ENCODE data around the gene CT45A9. TPM values are rescaled to one million over a fixed set of nuclear protein-coding genes. Genes with fewer than 3 reads are reported as not detected.
"Not testable (repeated sequence)": the region's sequence is repeated elsewhere in the genome, so short reads cannot be mapped to it uniquely, and the experiment has no call there.

The CT45A9 gene
- polyA plus RNA-seq (not detected in 3 replicates), polyA minus RNA-seq (not detected in 3 replicates)
- polyA plus RNA-seq (2011; ENCODE audit: low read depth): not detected
- polyA plus RNA-seq (2011; cell fraction: cytosol; rRNA removed): not detected in 2 replicates
- not detected in 2 replicates for polyA plus RNA-seq (2011; cell fraction: nucleus; rRNA removed)
- not detected in 2 replicates for polyA plus RNA-seq (2012; ENCODE audit: low replicate concordance)
- not detected for polyA minus RNA-seq (2011; cell fraction: cytosol; rRNA and poly(A)+ RNA removed)
- polyA minus RNA-seq (2011; cell fraction: nucleus; rRNA and poly(A)+ RNA removed): not detected in 2 replicates

GRCh38 chrX:135871712-135872111, at the start of gene CT45A9:
CT45A9 (minus strand) TSS chrX:135871812; CDS start chrX:135868061, 3,751 bp downstream.
- H3K9ac ChIP-seq (ENCODE audit: control insufficient read depth, extremely low read depth, insufficient read depth, low read length); H2AFZ ChIP-seq (ENCODE audit: control insufficient read depth, low read length); H3K27ac ChIP-seq (ENCODE audit: control insufficient read depth, insufficient read depth, low read length); H4K20me1 ChIP-seq (ENCODE audit: control insufficient read depth, extremely low read depth, insufficient read depth, low read length); FAIRE-seq; dilution Hi-C loops (cut with MboI; ENCODE audit: extremely low pct_ligation_motif_present, low sequenced_read_pairs); H3K36me3 ChIP-seq (ENCODE audit: control insufficient read depth in 2 of 2, extremely low read depth in 1 of 2, insufficient read depth in 2 of 2, low read length in 2 of 2); H3K4me1 ChIP-seq (ENCODE audit: control insufficient read depth, extremely low read depth, insufficient read depth, low read length); H3K9me3 ChIP-seq (ENCODE audit: control insufficient read depth, low read depth, low read length); DNase-seq (ENCODE audit: low read depth, low spot score); H3K27me3 ChIP-seq (ENCODE audit: control insufficient read depth, extremely low read depth, insufficient read depth, low read length); H3K9me1 ChIP-seq (ENCODE audit: control insufficient read depth, extremely low read depth, insufficient read depth, low read length); H3K4me3 ChIP-seq (ENCODE audit: control insufficient read depth in 2 of 3, extremely low read depth in 1 of 3, insufficient read depth in 2 of 3, low read depth in 1 of 3, low read length in 3 of 3); H3K4me2 ChIP-seq (ENCODE audit: control insufficient read depth, extremely low read depth, insufficient read depth, low read depth, low read length); H3K79me2 ChIP-seq (ENCODE audit: control insufficient read depth, insufficient read depth, low read length): not testable (repeated sequence)

GRCh38 chrX:135920516-135920915, 48.9 kb upstream of the CT45A9 start:
- H3K36me3 ChIP-seq (ENCODE audit: control insufficient read depth in 2 of 2, extremely low read depth in 1 of 2, insufficient read depth in 2 of 2, low read length in 2 of 2); dilution Hi-C loops (cut with MboI; ENCODE audit: extremely low pct_ligation_motif_present, low sequenced_read_pairs); H3K9me3 ChIP-seq (ENCODE audit: control insufficient read depth, low read depth, low read length); H3K4me2 ChIP-seq (ENCODE audit: control insufficient read depth, extremely low read depth, insufficient read depth, low read depth, low read length); DNase-seq (ENCODE audit: low read depth, low spot score); H3K9ac ChIP-seq (ENCODE audit: control insufficient read depth, extremely low read depth, insufficient read depth, low read length); H3K27ac ChIP-seq (ENCODE audit: control insufficient read depth, insufficient read depth, low read length); H3K4me1 ChIP-seq (ENCODE audit: control insufficient read depth, extremely low read depth, insufficient read depth, low read length); H3K9me1 ChIP-seq (ENCODE audit: control insufficient read depth, extremely low read depth, insufficient read depth, low read length); H2AFZ ChIP-seq (ENCODE audit: control insufficient read depth, low read length); H3K27me3 ChIP-seq (ENCODE audit: control insufficient read depth, extremely low read depth, insufficient read depth, low read length); H3K4me3 ChIP-seq (ENCODE audit: control insufficient read depth in 2 of 3, extremely low read depth in 1 of 3, insufficient read depth in 2 of 3, low read depth in 1 of 3, low read length in 3 of 3); H4K20me1 ChIP-seq (ENCODE audit: control insufficient read depth, extremely low read depth, insufficient read depth, low read length); FAIRE-seq; H3K79me2 ChIP-seq (ENCODE audit: control insufficient read depth, insufficient read depth, low read length): not testable (repeated sequence)

- Histone ChIP-seq H4K20me1 (ENCODE audit: control insufficient read depth, extremely low read depth, insufficient read depth, low read length) (no peaks in the 10 kb centered on the region), H3K4me1 (ENCODE audit: control insufficient read depth, extremely low read depth, insufficient read depth, low read length) (no peaks in the 10 kb centered on the region), H3K27ac (ENCODE audit: control insufficient read depth, insufficient read depth, low read length) (no peak overlapping the region), H3K79me2 (ENCODE audit: control insufficient read depth, insufficient read depth, low read length) (no peaks in the 10 kb centered on the region), H3K4me2 (ENCODE audit: control insufficient read depth, extremely low read depth, insufficient read depth, low read depth, low read length) (no peak overlapping the region), H3K27me3 (ENCODE audit: control insufficient read depth, extremely low read depth, insufficient read depth, low read length) (no peaks in the 10 kb centered on the region), H3K36me3 (ENCODE audit: control insufficient read depth in 2 of 2, extremely low read depth in 1 of 2, insufficient read depth in 2 of 2, low read length in 2 of 2) (no peaks in the 10 kb centered on the region), H2AFZ (ENCODE audit: control insufficient read depth, low read length) (no peak overlapping the region), H3K4me3 (ENCODE audit: control insufficient read depth in 2 of 3, extremely low read depth in 1 of 3, insufficient read depth in 2 of 3, low read depth in 1 of 3, low read length in 3 of 3) (no peak overlapping the region), H3K9me1 (ENCODE audit: control insufficient read depth, extremely low read depth, insufficient read depth, low read length) (no peaks in the 10 kb centered on the region), H3K9ac (ENCODE audit: control insufficient read depth, extremely low read depth, insufficient read depth, low read length) (no peak overlapping the region), H3K9me3 (ENCODE audit: control insufficient read depth, low read depth, low read length) (no peaks in the 10 kb centered on the region)
- no peak for DNase-seq (ENCODE audit: low read depth, low spot score)
- TF ChIP-seq EZH2 (IDR thresholded peaks at IDR 0.05; ENCODE audit: low read length) (no peak), CTCF (optimal IDR thresholded peaks at IDR 0.05 in 1 of 3, IDR thresholded peaks at IDR 0.05 in 1 of 3, conservative IDR thresholded peaks at IDR 0.05 in 1 of 3; ENCODE audit: extremely low read depth in 1 of 3, insufficient read depth in 2 of 3, low read length in 3 of 3) (no peak)
- dilution Hi-C loops (cut with MboI; ENCODE audit: extremely low pct_ligation_motif_present, low sequenced_read_pairs): no loop called here
- FAIRE-seq: no peak
Observed at GRCh38 chrX:135914404-135914803, 42.8 kb upstream of the CT45A9 start.

Measured in keratinocyte (primary cell).